K562 (cell line): ENCODE data around the gene CUL9. TPM values are rescaled to one million over a fixed set of nuclear protein-coding genes. Genes with fewer than 3 reads are reported as not detected.
A peak's percentile ranks its signal among the peaks of the same experiment; 100 is the strongest.

Experiments
- ATAC-seq: fragments of 200-7000 bp; cut with Tn5 transposase; 3 replicates; pipeline ENCODE4 v1.9.1; 2020; ENCODE audit warnings: moderate library complexity
- BruUV-seq: library from RNA; stranded (reverse); fragments of 400-500 nt; replicated peaks from 2 replicates; lab custom pipeline; 2021; lab: Mats Ljungman, UMichigan
- CTCF ChIA-PET: fragments of 300-600 bp; formaldehyde crosslinking; extraction: SDS; loops from one replicate; lab custom pipeline; 2021; ENCODE audit warnings: low intra/inter-chr PET ratio; lab: Yijun Ruan, JAX
- POLR2A ChIA-PET: fragments of 300-600, 350-650 bp; sonication (Branson Sonifier 250); formaldehyde crosslinking; extraction: SDS; loops from one replicate; lab custom pipeline; 2021; ENCODE audit warnings: antibody characterized with exemption, inconsistent platforms; lab: Yijun Ruan, JAX
- DNase-seq, 4 experiments: peaks; one replicate each; pipeline versions ENCODE4 v3.0.0 to v3.0.0-alpha.2; 2011 to 2018; ENCODE audit warnings: low spot score in 3 of 4, mixed read lengths in 3 of 4; ENCODE audit errors: extremely low read depth in 1 of 4
- FAIRE-seq: peaks from 2 replicates; lab custom pipeline; 2011; peaks lifted over from hg19 to GRCh38; lab: Jason Lieb, UNC
- H2AFZ ChIP-seq: 2 replicates; pipeline ENCODE4 v1.6.0; 2011; ENCODE audit warnings: low read depth, low read length, control low read depth, inconsistent platforms
- H3K27ac ChIP-seq: fragments of 200-600 bp; 3 replicates; pipeline ENCODE4 v1.8.0; 2011; ENCODE audit warnings: low read depth, mild to moderate bottlenecking, control low read depth, inconsistent platforms, low read length, moderate library complexity, mixed read lengths; ENCODE audit errors: extremely low read depth
- H3K27me3 ChIP-seq, 2 experiments: fragments of 300-600 bp in 1 of 2; 2 replicates in 1 of 2; 3 replicates in 1 of 2; pipeline versions ENCODE4 v1.6.0 to v1.8.0; 2011; ENCODE audit warnings: inconsistent platforms in 2 of 2, low read length in 2 of 2, mild to moderate bottlenecking in 1 of 2, mixed read lengths in 1 of 2, moderate library complexity in 1 of 2; ENCODE audit not compliant: control insufficient read depth in 2 of 2, insufficient read depth in 2 of 2
- H3K36me3 ChIP-seq: fragments of 300-600 bp; 3 replicates; pipeline ENCODE4 v1.8.0; 2011; ENCODE audit warnings: mild to moderate bottlenecking, low read length, inconsistent platforms; ENCODE audit not compliant: control insufficient read depth, insufficient read depth
- H3K4me1 ChIP-seq, 2 experiments: fragments of 200-600 bp in 1 of 2; replicated peaks in 1 of 2; 2 replicates in 1 of 2; 3 replicates in 1 of 2; pipeline versions ENCODE4 v1.5.1 to v1.8.0; 2011; ENCODE audit warnings: inconsistent platforms in 2 of 2, low read length in 2 of 2, mild to moderate bottlenecking in 1 of 2, mixed read lengths in 1 of 2, moderate library complexity in 1 of 2; ENCODE audit not compliant: control insufficient read depth in 2 of 2, insufficient read depth in 2 of 2
- H3K4me2 ChIP-seq: 2 replicates; pipeline ENCODE4 v1.6.1; 2011; ENCODE audit warnings: low read length, control low read depth, inconsistent platforms, mixed read lengths; ENCODE audit not compliant: insufficient read depth
- H3K4me3 ChIP-seq: fragments of 200-600 bp; sonication (generic), shearing (Covaris generic); 2 replicates; pipeline ENCODE4 v1.5.1; 2016; ENCODE audit warnings: control low read depth, inconsistent platforms
- H3K79me2 ChIP-seq: fragments of 200-600 bp; 3 replicates; pipeline ENCODE4 v1.8.0; 2011; ENCODE audit warnings: low read length, inconsistent platforms; ENCODE audit not compliant: control insufficient read depth, insufficient read depth
- H3K9ac ChIP-seq, 2 experiments: 2 replicates each; pipeline versions ENCODE4 v1.6.0 to v1.6.1; 2011; ENCODE audit warnings: low read depth in 2 of 2, low read length in 2 of 2, control low read depth in 1 of 2, inconsistent platforms in 1 of 2, mild to moderate bottlenecking in 1 of 2, mixed read lengths in 1 of 2; ENCODE audit not compliant: insufficient read depth in 1 of 2
- H3K9me1 ChIP-seq: one replicate; pipeline ENCODE4 v1.6.0; 2011; ENCODE audit warnings: inconsistent platforms, mild to moderate bottlenecking, low read length, moderate library complexity; ENCODE audit not compliant: control insufficient read depth, insufficient read depth
- H3K9me3 ChIP-seq: replicated peaks from 2 replicates; pipeline ENCODE4 v1.5.1; 2011; ENCODE audit warnings: low read depth, low read length, inconsistent platforms; ENCODE audit not compliant: control insufficient read depth, insufficient read depth
- H4K20me1 ChIP-seq: replicated peaks from 2 replicates; pipeline ENCODE4 v1.6.1; 2011; ENCODE audit warnings: low read length, inconsistent platforms, mixed read lengths; ENCODE audit not compliant: control insufficient read depth, insufficient read depth
- ADNP ChIP-seq: fragments of 200-800 bp; sonication (Bioruptor generic); IDR thresholded peaks from 2 replicates; pipeline ENCODE4 v1.6.1; 2016; ENCODE audit warnings: missing genetic modification characterization, missing compliant biosample characterization
- ARID2 ChIP-seq: fragments of 450-650 bp; IDR thresholded peaks from 2 replicates; pipeline ENCODE4 v1.6.1; 2017; ENCODE audit warnings: antibody characterized with exemption, mild to moderate bottlenecking
- HMG20A ChIP-seq: fragments of 450-650 bp; formaldehyde crosslinking; conservative IDR thresholded peaks from 2 replicates; pipeline ENCODE4 v1.4.0; 2020; ENCODE audit warnings: mild to moderate bottlenecking, mixed read lengths
- LEF1 ChIP-seq: fragments of 450-650 bp; IDR thresholded peaks from 2 replicates; pipeline ENCODE4 v1.6.1; 2016; ENCODE audit warnings: mild to moderate bottlenecking
- NFXL1 ChIP-seq: fragments of 450-650 bp; formaldehyde crosslinking; IDR thresholded peaks from 2 replicates; pipeline ENCODE4 v1.4.0; 2021; ENCODE audit warnings: mild to moderate bottlenecking
- PHF21A ChIP-seq: fragments of 450-650 bp; IDR thresholded peaks from 2 replicates; pipeline ENCODE4 v1.6.1; 2017; ENCODE audit warnings: low read depth, borderline replicate concordance
- SMARCA4 ChIP-seq: fragments of 450-650 bp; IDR thresholded peaks from 2 replicates; pipeline ENCODE4 v1.6.1; 2016
- SMARCC2 ChIP-seq: fragments of 450-650 bp; IDR thresholded peaks from 2 replicates; pipeline ENCODE4 v1.6.1; 2017; ENCODE audit warnings: antibody characterized with exemption, moderate library complexity, mild to moderate bottlenecking, low read depth
- SMARCE1 ChIP-seq: fragments of 450-650 bp; IDR thresholded peaks from 2 replicates; pipeline ENCODE4 v1.7.1; 2016; ENCODE audit warnings: mild to moderate bottlenecking
- XRCC4 ChIP-seq: IDR thresholded peaks from one replicate; pipeline ENCODE4 v1.6.1; 2011; ENCODE audit not compliant: insufficient read depth, insufficient read length; ENCODE audit errors: extremely low read depth
- ZNF146 ChIP-seq: IDR thresholded peaks from one replicate; pipeline ENCODE4 v1.6.1; 2018; ENCODE audit warnings: missing compliant biosample characterization; ENCODE audit not compliant: unreplicated experiment
- WGBS: fragments of 100-300 bp; shearing (Covaris generic); methylation state at CpG from one replicate; pipeline ENCODE4 v1.1.6; 2016; ENCODE audit warnings: low coverage, mixed read lengths; ENCODE audit not compliant: insufficient coverage; ENCODE audit errors: missing lambda C conversion rate; 5-methylcytosine and 5-hydroxymethylcytosine counted together
- in situ Hi-C: fragments of 300-500 bp; cut with MboI; formaldehyde crosslinking; loops from 4 replicates; pipeline ENCODE4 v1.15.0; 2018; ENCODE audit warnings: inconsistent platforms, mixed read lengths
- intact Hi-C: fragments of 100-400 bp; cut with micrococcal nuclease; formaldehyde crosslinking; loops from 2 replicates; pipeline ENCODE4 v1.14.2; 2022
- polyA plus RNA-seq, 8 experiments: library from polyadenylated mRNA; depleted of rRNA in 4 of 8; stranded (reverse) in 5 of 8; unstranded in 3 of 8; fragments of >200 nt; fragmentation: Nextera tagmentation in 2 of 8; fragmentation: Illumina TruSeq in 1 of 8; extraction: Ambion mirVana in 2 of 8; extraction: Trizol in 1 of 8; gene quantifications; 2 replicates each; pipeline versions ENCODE4 v1.2.1 to v1.2.3, GENCODE V29; 2011 to 2014; ENCODE audit warnings: inconsistent platforms in 1 of 8, missing spikeins in 1 of 8
- total RNA-seq, 7 experiments: library from RNA; depleted of rRNA in 6 of 7; stranded (reverse); fragments of >200 nt in 6 of 7; fragmentation: Illumina TruSeq in 2 of 7; extraction: Trizol in 2 of 7; gene quantifications; 2 replicates each; pipeline versions ENCODE4 v1.2.1 to v1.2.3, GENCODE V29; 2011 to 2021; ENCODE audit warnings: low replicate concordance in 1 of 7
- TF ChIP-seq, protein P1 (sequence below): fragments of 450-650 bp; IDR thresholded peaks from 2 replicates; pipeline ENCODE4 v1.6.1; 2016; ENCODE audit warnings: mild to moderate bottlenecking, moderate library complexity

CUL9 gene
- total and polyA plus RNA-seq, 9 of the 15 experiments (the other 6 are each of a cell fraction or from before 2014, with no cell fraction given): 0.50 to 20.7 (median 6.6) TPM

DNA sequence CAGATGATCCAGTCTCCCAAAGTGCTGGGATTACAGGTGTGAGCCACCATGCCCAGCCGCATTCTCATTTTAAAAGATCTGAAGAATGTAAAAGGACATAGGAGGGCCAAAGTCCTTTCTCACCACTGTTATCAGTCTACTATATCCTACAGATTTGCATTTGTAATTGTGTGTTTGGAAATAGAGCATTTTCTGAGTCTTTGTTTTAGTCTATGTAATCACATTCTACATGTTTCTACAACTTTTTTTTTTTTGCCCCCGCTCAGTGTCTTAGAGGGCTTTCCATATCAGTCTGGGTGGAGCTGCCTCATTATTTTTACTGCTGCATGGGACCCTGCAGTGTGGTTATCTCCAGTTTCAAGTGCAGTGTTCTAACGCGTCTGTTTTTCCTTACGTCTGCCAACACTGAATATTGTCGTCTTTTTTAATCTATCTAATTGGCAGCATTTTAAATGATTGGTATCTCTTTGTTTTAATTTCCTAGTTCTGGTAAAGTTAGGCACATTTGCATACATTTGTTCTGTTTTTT, 7.8 kb downstream of the CUL9 start:
- intact Hi-C loops: no loop called here
- H3K4me1 ChIP-seq: peaks cover 0 to 13% of the 10 kb centered on the region in 2 experiments; a peak in 4 of 5 replicates
- H3K9ac ChIP-seq: peak overlapping the region in 1 of 2 experiments; percentile 28; a peak in 1 of 4 replicates
- no TSS peak for BruUV-seq
- 33% methylated on average over 6 of the region's 6 CpGs for WGBS
- no peaks in the 10 kb centered on the region for H4K20me1 ChIP-seq
- H3K4me3 ChIP-seq: no peak overlapping the region
- peak overlapping the region; percentile 48; the same call in 1 of the 2 replicates for H2AFZ ChIP-seq
- no peaks in the 10 kb centered on the region for H3K27me3 ChIP-seq
- H3K79me2 ChIP-seq: peaks cover 3% of the 10 kb centered on the region; the same call in 1 of the 3 replicates
- peak overlapping the region; percentile 18; the same call in 1 of the 3 replicates for H3K27ac ChIP-seq
- ChIA-PET POLR2A (interaction anchor here (1.0 to 2.9 kb wide), 6 partner anchors 7 to 46 kb away, joined by 3 to 14 read pairs (median 6); partner anchors contain the start of gene CUL9), CTCF (interaction anchor here (0.6 kb wide), 1 partner anchor 120 kb away, joined by 3 read pairs; no protein-coding TSS in a partner anchor)
- ATAC-seq (peak; percentile 85), FAIRE-seq (peak; percentile 75), DNase-seq (peak in 2 of 4 experiments; percentile 48 to 52)
- peaks cover 38% of the 10 kb centered on the region for H3K36me3 ChIP-seq
- in situ Hi-C loops: no loop called here
- H3K9me1 ChIP-seq: no peaks in the 10 kb centered on the region
- no peaks in the 10 kb centered on the region for H3K9me3 ChIP-seq
- H3K4me2 ChIP-seq: no peak overlapping the region
- TF ChIP-seq ZNF146 (no peak), SMARCC2 (0 out of 2 replicates have a peak, but pooled peaks have one; percentile 55), PHF21A (no peak), ARID2 (no peak), HMG20A (CRISPR knock-in tag) (no peak), NFXL1 (CRISPR knock-in tag) (no peak), LEF1 (no peak), ADNP (tag) (0 out of 2 replicates have a peak, but pooled peaks have one; percentile 35), XRCC4 (no peak), SMARCA4 (peak; percentile 52), SMARCE1 (0 out of 2 replicates have a peak, but pooled peaks have one; percentile 37)
- TF ChIP-seq, protein P1, sequence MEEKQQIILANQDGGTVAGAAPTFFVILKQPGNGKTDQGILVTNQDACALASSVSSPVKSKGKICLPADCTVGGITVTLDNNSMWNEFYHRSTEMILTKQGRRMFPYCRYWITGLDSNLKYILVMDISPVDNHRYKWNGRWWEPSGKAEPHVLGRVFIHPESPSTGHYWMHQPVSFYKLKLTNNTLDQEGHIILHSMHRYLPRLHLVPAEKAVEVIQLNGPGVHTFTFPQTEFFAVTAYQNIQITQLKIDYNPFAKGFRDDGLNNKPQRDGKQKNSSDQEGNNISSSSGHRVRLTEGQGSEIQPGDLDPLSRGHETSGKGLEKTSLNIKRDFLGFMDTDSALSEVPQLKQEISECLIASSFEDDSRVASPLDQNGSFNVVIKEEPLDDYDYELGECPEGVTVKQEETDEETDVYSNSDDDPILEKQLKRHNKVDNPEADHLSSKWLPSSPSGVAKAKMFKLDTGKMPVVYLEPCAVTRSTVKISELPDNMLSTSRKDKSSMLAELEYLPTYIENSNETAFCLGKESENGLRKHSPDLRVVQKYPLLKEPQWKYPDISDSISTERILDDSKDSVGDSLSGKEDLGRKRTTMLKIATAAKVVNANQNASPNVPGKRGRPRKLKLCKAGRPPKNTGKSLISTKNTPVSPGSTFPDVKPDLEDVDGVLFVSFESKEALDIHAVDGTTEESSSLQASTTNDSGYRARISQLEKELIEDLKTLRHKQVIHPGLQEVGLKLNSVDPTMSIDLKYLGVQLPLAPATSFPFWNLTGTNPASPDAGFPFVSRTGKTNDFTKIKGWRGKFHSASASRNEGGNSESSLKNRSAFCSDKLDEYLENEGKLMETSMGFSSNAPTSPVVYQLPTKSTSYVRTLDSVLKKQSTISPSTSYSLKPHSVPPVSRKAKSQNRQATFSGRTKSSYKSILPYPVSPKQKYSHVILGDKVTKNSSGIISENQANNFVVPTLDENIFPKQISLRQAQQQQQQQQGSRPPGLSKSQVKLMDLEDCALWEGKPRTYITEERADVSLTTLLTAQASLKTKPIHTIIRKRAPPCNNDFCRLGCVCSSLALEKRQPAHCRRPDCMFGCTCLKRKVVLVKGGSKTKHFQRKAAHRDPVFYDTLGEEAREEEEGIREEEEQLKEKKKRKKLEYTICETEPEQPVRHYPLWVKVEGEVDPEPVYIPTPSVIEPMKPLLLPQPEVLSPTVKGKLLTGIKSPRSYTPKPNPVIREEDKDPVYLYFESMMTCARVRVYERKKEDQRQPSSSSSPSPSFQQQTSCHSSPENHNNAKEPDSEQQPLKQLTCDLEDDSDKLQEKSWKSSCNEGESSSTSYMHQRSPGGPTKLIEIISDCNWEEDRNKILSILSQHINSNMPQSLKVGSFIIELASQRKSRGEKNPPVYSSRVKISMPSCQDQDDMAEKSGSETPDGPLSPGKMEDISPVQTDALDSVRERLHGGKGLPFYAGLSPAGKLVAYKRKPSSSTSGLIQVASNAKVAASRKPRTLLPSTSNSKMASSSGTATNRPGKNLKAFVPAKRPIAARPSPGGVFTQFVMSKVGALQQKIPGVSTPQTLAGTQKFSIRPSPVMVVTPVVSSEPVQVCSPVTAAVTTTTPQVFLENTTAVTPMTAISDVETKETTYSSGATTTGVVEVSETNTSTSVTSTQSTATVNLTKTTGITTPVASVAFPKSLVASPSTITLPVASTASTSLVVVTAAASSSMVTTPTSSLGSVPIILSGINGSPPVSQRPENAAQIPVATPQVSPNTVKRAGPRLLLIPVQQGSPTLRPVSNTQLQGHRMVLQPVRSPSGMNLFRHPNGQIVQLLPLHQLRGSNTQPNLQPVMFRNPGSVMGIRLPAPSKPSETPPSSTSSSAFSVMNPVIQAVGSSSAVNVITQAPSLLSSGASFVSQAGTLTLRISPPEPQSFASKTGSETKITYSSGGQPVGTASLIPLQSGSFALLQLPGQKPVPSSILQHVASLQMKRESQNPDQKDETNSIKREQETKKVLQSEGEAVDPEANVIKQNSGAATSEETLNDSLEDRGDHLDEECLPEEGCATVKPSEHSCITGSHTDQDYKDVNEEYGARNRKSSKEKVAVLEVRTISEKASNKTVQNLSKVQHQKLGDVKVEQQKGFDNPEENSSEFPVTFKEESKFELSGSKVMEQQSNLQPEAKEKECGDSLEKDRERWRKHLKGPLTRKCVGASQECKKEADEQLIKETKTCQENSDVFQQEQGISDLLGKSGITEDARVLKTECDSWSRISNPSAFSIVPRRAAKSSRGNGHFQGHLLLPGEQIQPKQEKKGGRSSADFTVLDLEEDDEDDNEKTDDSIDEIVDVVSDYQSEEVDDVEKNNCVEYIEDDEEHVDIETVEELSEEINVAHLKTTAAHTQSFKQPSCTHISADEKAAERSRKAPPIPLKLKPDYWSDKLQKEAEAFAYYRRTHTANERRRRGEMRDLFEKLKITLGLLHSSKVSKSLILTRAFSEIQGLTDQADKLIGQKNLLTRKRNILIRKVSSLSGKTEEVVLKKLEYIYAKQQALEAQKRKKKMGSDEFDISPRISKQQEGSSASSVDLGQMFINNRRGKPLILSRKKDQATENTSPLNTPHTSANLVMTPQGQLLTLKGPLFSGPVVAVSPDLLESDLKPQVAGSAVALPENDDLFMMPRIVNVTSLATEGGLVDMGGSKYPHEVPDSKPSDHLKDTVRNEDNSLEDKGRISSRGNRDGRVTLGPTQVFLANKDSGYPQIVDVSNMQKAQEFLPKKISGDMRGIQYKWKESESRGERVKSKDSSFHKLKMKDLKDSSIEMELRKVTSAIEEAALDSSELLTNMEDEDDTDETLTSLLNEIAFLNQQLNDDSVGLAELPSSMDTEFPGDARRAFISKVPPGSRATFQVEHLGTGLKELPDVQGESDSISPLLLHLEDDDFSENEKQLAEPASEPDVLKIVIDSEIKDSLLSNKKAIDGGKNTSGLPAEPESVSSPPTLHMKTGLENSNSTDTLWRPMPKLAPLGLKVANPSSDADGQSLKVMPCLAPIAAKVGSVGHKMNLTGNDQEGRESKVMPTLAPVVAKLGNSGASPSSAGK: no peak
